ENCODE data around the gene DNAJB13. TPM values are rescaled to one million over a fixed set of nuclear protein-coding genes. Genes with fewer than 3 reads are reported as not detected.

The DNAJB13 gene
- total RNA-seq, 1 donor from 2014 or later = 0.60 TPM

- DNase-seq (ENCODE audit: low spot score in 2 of 2, unreplicated experiment in 2 of 2) = no peak
- no peaks in the 10 kb centered on the region for H3K9me3 Mint-ChIP-seq
- TF ChIP-seq CTCF (IDR thresholded peaks at IDR 0.05; ENCODE audit: unreplicated experiment) = no peak
- H3K4me1 Mint-ChIP-seq = peaks cover 22% of the 10 kb centered on the region
- H3K27ac Mint-ChIP-seq = no peak overlapping the region
- H3K27me3 Mint-ChIP-seq (ENCODE audit: low read depth) = no peaks in the 10 kb centered on the region
- peaks cover 9% of the 10 kb centered on the region for H3K36me3 Mint-ChIP-seq
- H3K4me3 Mint-ChIP-seq = no peak overlapping the region
These were observed 59.0 kb downstream of the DNAJB13 start for GRCh38 chr11:74009675-74010305.

- Mint-ChIP-seq H3K27me3 (ENCODE audit: low read depth) (no peaks in the 10 kb centered on the region), H3K36me3 (peaks cover 12% of the 10 kb centered on the region), H3K27ac (no peak overlapping the region), H3K4me1 (peaks cover 22% of the 10 kb centered on the region), H3K9me3 (no peaks in the 10 kb centered on the region), H3K4me3 (no peak overlapping the region)
- no peak for DNase-seq (ENCODE audit: low spot score in 2 of 2, unreplicated experiment in 2 of 2)
- TF ChIP-seq CTCF (IDR thresholded peaks at IDR 0.05; ENCODE audit: unreplicated experiment) = no peak
These were observed 59.8 kb downstream of the DNAJB13 start for GRCh38 chr11:74010306-74011300.

GRCh38 chr11:74011360-74012073, 60.7 kb downstream of the DNAJB13 start:
- H3K27ac Mint-ChIP-seq = no peak overlapping the region
- H3K4me3 Mint-ChIP-seq = no peak overlapping the region
- peaks cover 16% of the 10 kb centered on the region for H3K36me3 Mint-ChIP-seq
- TF ChIP-seq CTCF (IDR thresholded peaks at IDR 0.05; ENCODE audit: unreplicated experiment) = no peak
- no peak for DNase-seq (ENCODE audit: low spot score in 2 of 2, unreplicated experiment in 2 of 2)
- H3K4me1 Mint-ChIP-seq = peaks cover 22% of the 10 kb centered on the region
- no peaks in the 10 kb centered on the region for H3K27me3 Mint-ChIP-seq (ENCODE audit: low read depth)
- no peaks in the 10 kb centered on the region for H3K9me3 Mint-ChIP-seq

GRCh38 chr11:74012074-74012809, 61.4 kb downstream of the DNAJB13 start:
- Mint-ChIP-seq H3K4me1 (peaks cover 22% of the 10 kb centered on the region), H3K27me3 (ENCODE audit: low read depth) (no peaks in the 10 kb centered on the region), H3K36me3 (peaks cover 23% of the 10 kb centered on the region), H3K9me3 (no peaks in the 10 kb centered on the region), H3K4me3 (no peak overlapping the region), H3K27ac (no peak overlapping the region)
- no peak for TF ChIP-seq CTCF (IDR thresholded peaks at IDR 0.05; ENCODE audit: unreplicated experiment)
- DNase-seq (ENCODE audit: low spot score in 2 of 2, unreplicated experiment in 2 of 2) = no peak

GRCh38 chr11:74013141-74013540, 62.3 kb downstream of the DNAJB13 start:
- Mint-ChIP-seq H3K36me3 (peaks cover 24% of the 10 kb centered on the region), H3K4me1 (peaks cover 22% of the 10 kb centered on the region), H3K27me3 (ENCODE audit: low read depth) (no peaks in the 10 kb centered on the region), H3K4me3 (no peak overlapping the region), H3K27ac (no peak overlapping the region), H3K9me3 (no peaks in the 10 kb centered on the region)
- no peak for TF ChIP-seq CTCF (IDR thresholded peaks at IDR 0.05; ENCODE audit: unreplicated experiment)
- no peak for DNase-seq (ENCODE audit: low spot score in 2 of 2, unreplicated experiment in 2 of 2)

Measured in mesothelial cell of epicardium (in vitro differentiated cells).